HG03521 (cell line): ENCODE measurements around the gene ANKRD17.
"Not testable (repeated sequence)": the region's sequence is repeated elsewhere in the genome, so short reads cannot be mapped to it uniquely, and the experiment has no call there.

Experiments used
- ATAC-seq: cut with Tn5 transposase; IDR thresholded peaks from one replicate; pipeline ENCODE4 v1.9.1; 2021; ENCODE audit warnings: mild to moderate bottlenecking, moderate library complexity; ENCODE audit not compliant: unreplicated experiment

The ANKRD17 gene

GRCh38 chr4:73258686-73259570 lies at the start of gene ANKRD17:
TSS of gene ANKRD17 (minus strand) at chr4:73258798. CDS start at chr4:73258668, 130 bp downstream.
- ATAC-seq: peak; percentile 81

GRCh38 chr4:73308286-73308685 lies 49.7 kb upstream of the ANKRD17 start:
- no peak for ATAC-seq

- no peak for ATAC-seq
Measured at GRCh38 chr4:73303711-73304110, 45.1 kb upstream of the ANKRD17 start.

GRCh38 chr4:73299548-73300280 lies 41.1 kb upstream of the ANKRD17 start:
- no peak for ATAC-seq

- not testable (repeated sequence) for ATAC-seq
Measured at GRCh38 chr4:73292661-73293060, 34.1 kb upstream of the ANKRD17 start.

GRCh38 chr4:73281982-73282381 lies 23.4 kb upstream of the ANKRD17 start:
- no peak for ATAC-seq

GRCh38 chr4:73281396-73281795 lies 22.8 kb upstream of the ANKRD17 start:
- no peak for ATAC-seq

GRCh38 chr4:73277201-73277600 lies 18.6 kb upstream of the ANKRD17 start:
- no peak for ATAC-seq

GRCh38 chr4:73275318-73275654 lies 16.7 kb upstream of the ANKRD17 start:
- ATAC-seq: no peak

GRCh38 chr4:73272816-73273215 lies 14.2 kb upstream of the ANKRD17 start:
- ATAC-seq: no peak

- ATAC-seq: no peak
Measured at GRCh38 chr4:73267050-73267449, 8.5 kb upstream of the ANKRD17 start.

GRCh38 chr4:73259571-73260090 lies 1.0 kb upstream of the ANKRD17 start:
- peak; percentile 2 for ATAC-seq

GRCh38 chr4:73258436-73258685 lies 237 bp downstream of the ANKRD17 start:
- peak; percentile 26 for ATAC-seq

- peak; percentile 9 for ATAC-seq
Measured at GRCh38 chr4:73257651-73258435, 755 bp downstream of the ANKRD17 start.

GRCh38 chr4:73257234-73257633 lies 1.4 kb downstream of the ANKRD17 start:
- ATAC-seq: no peak

- ATAC-seq: not testable (repeated sequence)
Measured at GRCh38 chr4:73255847-73256246, 2.8 kb downstream of the ANKRD17 start.

GRCh38 chr4:73252001-73252400 lies 6.6 kb downstream of the ANKRD17 start:
- ATAC-seq: no peak

- ATAC-seq: no peak
Measured at GRCh38 chr4:73251384-73251783, 7.2 kb downstream of the ANKRD17 start.

GRCh38 chr4:73250642-73251041 lies 8.0 kb downstream of the ANKRD17 start:
- no peak for ATAC-seq

GRCh38 chr4:73248821-73249220 lies 9.8 kb downstream of the ANKRD17 start:
- no peak for ATAC-seq

GRCh38 chr4:73248416-73248815 lies 10.2 kb downstream of the ANKRD17 start:
- ATAC-seq: no peak
